NCI-H345 treated with DMSO at 0.1 percent for 48 hours (cell line): Measurements from ENCODE around the gene GRIK4.

ENCODE experiments used
- DNase-seq: peaks from one replicate; lab custom pipeline; 2025; ENCODE audit not compliant: unreplicated experiment; lab: John Stamatoyannopoulos, UW

The GRIK4 gene

DNA sequence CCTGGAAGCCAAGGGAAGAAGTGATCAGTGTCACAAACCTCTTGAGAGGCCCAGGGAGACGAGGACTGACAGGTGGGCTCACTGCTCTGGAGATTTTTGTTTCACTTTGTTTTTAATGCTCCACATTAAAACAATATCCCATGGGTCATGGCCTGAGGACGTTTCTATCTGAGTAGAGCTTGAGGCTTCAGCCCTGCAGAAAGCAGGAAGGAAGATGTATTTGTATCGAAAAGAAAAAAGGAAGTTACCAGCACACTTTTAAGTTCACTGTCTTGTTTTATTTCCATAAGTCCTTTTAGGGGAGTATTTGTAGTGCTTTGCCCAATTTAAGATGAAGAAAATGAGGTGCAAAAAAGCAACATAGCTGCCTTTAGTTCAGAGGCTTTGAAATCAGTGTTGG, 191.1 kb downstream of the GRIK4 start:
- no peak for DNase-seq

- no peak for DNase-seq
These were observed 192.0 kb downstream of the GRIK4 start for GRCh38 chr11:120703358-120704152.

- no peak for DNase-seq
These were observed 192.8 kb downstream of the GRIK4 start for GRCh38 chr11:120704256-120704750.

DNA sequence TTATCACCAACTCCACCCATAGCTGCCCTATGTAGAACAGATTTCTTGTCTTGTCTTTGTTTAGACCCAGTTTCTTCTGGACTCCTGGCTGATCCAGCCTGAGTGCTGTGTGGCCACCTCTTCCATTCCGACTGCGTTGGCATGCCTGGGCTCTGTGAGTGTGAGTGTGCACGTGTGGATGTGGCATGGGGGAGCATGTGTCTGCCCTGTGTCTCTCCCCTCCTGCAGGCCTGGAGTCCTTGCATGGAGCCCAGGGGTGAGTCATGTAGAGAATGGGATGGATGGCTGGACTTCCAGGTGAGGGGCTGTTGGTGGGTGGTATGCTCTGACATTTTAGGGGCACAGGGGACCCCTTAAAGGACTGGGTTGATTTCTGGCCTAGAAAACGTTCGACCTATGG, 194.7 kb downstream of the GRIK4 start:
- DNase-seq: no peak

DNA sequence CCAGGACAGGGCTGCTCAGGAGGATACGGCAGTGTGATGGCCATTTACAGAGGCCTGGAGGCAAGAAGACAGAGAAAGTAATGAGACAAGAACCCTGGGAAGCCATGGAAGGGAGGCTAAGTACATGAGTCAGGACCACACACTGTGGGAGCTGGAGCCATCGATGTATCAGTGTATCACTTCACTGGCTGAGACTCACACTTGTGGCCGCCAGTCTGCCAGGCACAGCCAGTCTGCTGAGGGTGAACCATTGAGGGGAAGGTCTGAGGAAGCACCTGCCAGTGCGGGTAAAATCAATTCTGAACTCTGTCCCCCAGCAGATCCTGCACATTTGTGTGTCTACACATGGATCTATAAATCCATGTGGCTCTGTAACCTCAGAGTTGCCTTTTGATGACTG, 195.6 kb downstream of the GRIK4 start:
- no peak for DNase-seq

DNA sequence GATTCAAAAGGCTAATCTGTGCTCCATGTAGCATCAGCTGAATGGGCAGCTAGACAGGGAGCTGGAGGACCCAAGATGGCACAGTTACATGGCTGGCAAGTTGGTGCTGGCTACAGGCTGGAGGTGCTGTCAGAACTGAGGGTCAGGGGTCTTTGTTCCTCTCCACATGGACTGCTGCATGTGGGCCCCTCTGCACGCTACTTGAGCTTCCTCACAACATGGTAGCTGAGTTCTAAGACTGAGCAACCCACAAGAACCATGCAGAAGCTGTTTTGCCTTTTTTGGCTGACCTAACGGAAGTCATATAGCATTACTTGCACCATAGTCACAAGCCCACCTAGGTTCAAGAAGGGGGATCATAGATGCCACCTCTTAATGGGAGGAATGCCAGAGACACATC, 196.1 kb downstream of the GRIK4 start:
- DNase-seq: no peak

GRCh38 chr11:120708511-120709183, 197.1 kb downstream of the GRIK4 start:
- DNase-seq: no peak

DNA sequence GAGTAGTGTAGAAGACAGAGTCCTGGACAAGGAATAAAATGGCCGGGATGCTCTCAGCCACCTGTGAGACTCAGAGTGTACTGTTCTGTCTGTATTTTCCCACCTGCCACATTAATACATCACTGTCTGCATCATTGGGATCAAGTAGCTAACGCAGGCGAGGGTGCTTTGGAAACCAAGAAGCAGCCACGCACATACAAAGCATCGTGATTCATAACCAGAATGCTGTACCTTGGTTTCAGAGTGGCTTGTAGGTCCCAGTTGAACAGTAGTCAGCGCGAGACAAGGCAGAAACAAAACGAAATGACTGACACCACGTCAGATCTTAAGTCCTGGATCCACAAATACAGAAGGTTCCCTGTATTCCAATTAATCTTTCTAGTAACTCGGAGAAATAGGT, 198.3 kb downstream of the GRIK4 start:
- no peak for DNase-seq

- DNase-seq: no peak
These were observed 199.0 kb downstream of the GRIK4 start for GRCh38 chr11:120710354-120711131.

DNA sequence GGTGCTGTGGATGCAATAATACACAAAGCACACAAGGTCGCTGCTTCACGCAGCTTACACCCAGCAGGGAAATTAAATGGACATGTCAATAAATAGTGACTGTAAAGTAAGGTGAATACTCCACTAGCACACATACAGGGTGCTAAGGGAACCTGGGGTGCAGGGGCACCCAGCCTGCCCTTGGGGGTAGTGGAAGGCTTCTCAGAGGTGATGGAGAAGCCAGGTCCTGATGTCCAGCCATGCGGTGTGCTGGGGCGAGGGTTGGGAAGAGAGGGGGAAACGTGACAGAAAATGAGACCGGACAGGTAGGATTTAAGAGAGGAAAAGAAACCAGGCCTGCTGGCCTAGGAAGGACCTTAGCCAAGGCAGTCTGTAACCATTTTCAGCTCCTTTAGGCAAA, 200.5 kb downstream of the GRIK4 start:
- DNase-seq: no peak

GRCh38 chr11:120712881-120713280, 201.3 kb downstream of the GRIK4 start:
- DNase-seq: no peak

GRCh38 chr11:120713296-120713695, 201.7 kb downstream of the GRIK4 start:
- DNase-seq: no peak

- DNase-seq: no peak
These were observed 202.9 kb downstream of the GRIK4 start for GRCh38 chr11:120714438-120714837.

GRCh38 chr11:120715239-120715638, 203.7 kb downstream of the GRIK4 start:
- DNase-seq: no peak

DNA sequence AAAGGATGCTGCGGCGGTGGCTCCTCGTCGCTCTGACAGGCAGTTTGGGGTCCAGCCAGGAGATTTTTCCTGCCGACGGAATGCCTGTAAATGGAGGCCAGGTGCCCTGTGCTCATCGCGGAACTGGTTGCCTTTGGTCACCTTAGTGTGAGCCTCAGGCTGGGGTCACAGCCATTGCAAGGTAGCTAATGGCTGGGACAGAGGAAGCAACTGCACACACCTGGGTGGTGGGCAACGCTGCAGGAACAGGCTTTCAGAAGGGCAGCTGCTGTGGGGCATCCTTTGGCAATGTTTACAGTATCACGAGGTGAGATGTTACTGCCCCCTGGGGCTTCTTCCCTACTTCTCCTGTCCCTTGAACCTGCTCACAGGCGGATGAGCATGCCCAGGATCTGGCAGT, 205.5 kb downstream of the GRIK4 start:
- DNase-seq: no peak

DNA sequence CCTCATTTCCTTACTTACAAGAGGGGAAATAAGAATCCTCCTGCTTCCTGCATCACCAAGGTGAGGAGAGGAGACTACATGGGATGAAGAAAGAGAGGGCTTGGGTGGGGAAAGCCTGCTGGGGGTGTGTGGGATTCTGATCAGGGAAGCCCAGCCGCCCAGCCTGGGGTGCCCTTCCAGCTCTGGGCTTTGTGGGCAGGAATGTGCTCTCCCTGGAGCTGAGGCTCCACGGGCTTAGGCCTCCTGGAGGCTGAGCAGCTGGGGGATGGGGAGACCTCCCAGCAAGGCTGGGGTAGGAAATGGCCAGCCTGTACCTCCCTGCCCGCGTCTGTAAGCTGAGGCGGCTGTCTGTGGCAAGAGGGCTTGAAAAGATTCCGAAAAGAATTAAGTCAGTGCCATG, 206.1 kb downstream of the GRIK4 start:
- DNase-seq: no peak

GRCh38 chr11:120718171-120718570, 206.6 kb downstream of the GRIK4 start:
- no peak for DNase-seq

DNA sequence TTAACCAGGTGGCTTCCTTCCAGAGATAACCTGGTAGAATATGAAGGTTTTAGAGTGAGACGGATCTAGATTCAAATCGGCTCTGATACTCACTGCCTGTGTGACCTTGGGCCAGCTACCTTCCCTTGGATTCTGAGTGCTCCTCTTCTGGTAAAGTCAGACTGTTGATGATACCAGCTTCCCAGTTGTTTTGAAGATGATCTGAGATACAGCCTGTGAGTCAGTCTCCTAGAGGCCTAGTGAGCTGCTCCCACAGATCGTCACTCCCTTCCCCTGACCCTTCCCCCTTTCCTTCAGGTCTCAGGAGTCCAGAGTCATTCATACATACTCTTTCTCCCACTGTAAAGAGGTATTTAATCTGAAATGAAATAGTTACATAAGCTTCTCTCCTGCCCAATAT, 207.8 kb downstream of the GRIK4 start:
- DNase-seq: no peak

DNA sequence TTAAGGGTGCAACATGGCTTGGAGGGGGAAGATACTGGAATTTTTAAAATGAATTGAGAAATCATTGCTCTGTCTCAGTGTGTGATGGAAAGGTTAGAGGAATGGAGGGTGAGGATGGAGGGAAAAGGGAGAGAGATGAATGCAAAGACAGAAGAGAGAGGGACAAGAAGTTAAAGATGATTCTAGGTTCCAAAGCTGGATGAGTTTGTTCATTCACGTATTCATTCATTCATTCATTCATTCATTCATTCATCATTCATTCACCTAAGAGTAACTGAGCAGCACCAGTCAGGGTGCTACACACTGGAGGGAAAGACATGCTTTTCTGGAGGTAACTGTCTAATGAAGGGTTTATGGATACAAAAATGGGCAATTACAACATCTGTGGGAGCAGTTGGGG, 209.2 kb downstream of the GRIK4 start:
- DNase-seq: no peak

GRCh38 chr11:120722524-120722923, 211.0 kb downstream of the GRIK4 start:
- no peak for DNase-seq

DNA sequence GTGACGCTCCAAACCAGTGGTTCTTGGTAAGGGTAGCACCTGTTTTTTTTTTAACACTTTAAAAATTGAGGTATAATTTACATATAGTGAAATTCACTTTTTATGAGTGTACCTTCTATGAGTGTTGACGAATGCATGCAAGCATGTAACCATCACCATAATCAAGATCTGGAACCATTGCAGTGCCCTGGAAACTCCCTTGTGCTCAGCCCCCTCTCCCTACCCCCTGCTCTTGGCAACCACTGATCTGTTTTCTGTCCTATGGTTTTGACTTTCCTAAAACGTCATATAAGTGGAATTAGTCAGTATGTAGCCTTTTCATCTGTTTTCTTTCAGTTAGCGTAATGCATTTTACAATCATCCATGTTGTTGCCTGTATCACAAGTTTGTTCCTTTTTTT, 212.2 kb downstream of the GRIK4 start:
- DNase-seq: no peak

GRCh38 chr11:120727752-120728151, 216.2 kb downstream of the GRIK4 start:
- DNase-seq: no peak
